ENCODE data around the gene CEACAM19.

DNA sequence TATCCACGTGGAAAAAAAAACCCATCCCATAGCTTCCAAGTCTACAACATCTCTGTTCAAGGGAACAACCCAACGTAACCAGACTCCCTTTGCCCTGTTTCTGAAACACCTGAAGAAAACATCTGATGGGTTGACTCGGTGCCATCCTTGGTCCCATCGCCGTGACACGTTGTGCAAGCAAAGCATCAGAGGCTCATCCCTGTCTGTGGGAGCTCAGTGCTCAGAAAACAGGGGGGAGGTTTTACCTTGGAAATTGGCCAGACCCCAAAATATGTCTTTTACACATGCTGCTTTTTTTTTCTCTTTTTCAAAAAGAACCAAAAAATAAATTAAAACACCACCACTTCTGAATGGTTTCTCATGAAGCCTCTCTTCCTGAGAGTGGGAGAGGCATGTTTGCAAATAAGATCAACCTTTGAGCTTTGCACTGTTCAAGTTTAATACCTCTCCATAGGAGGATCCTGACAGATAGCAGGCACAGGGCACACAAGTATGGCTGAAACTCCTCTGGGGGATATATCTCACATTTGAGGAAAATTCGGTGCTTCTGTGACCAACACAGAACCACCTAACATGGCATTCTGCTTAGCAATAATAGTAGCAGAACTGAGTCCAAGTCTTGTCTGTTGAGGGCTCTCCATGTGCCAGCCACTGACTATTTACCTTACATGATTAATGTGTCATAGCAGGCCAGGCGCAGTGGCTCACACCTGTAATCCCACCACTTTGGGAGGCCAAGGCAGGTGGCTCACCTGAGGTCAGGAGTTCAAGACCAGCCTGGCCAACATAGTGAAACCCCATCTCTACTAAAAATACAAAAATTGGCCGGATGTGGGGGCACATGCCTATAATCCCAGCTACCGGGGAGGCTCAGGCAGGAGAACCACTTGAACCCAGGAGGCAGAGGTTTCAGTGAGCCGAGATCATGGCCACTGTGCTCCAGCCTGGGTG lies 34.6 kb upstream of the CEACAM19 start:
- TF ChIP-seq ZNF274 (IDR thresholded peaks at IDR 0.05; ENCODE audit: low read depth, low read length) = no peak
- no peak for TF ChIP-seq YY1 (IDR thresholded peaks at IDR 0.05; ENCODE audit: insufficient read depth, insufficient read length)
- TF ChIP-seq SUZ12 (IDR thresholded peaks at IDR 0.05; ENCODE audit: extremely low read depth, insufficient read depth, insufficient read length) = no peak

All from NT2/D1 (cell line).